Stimulated activated CD8-positive, alpha-beta memory T cell treated with anti-CD3 and anti-CD28 coated beads, Interleukin-15, amount 100 ng/mL, for 1 hour (primary cell): ENCODE measurements around the gene UNC13A.
"Not testable (repeated sequence)": the region's sequence is repeated elsewhere in the genome, so short reads cannot be mapped to it uniquely, and the experiment has no call there.

Experiments
- DNase-seq: peaks from one replicate; pipeline ENCODE4 v3.0.0-alpha.2; 2020; ENCODE audit warnings: low read depth

Gene UNC13A

DNA sequence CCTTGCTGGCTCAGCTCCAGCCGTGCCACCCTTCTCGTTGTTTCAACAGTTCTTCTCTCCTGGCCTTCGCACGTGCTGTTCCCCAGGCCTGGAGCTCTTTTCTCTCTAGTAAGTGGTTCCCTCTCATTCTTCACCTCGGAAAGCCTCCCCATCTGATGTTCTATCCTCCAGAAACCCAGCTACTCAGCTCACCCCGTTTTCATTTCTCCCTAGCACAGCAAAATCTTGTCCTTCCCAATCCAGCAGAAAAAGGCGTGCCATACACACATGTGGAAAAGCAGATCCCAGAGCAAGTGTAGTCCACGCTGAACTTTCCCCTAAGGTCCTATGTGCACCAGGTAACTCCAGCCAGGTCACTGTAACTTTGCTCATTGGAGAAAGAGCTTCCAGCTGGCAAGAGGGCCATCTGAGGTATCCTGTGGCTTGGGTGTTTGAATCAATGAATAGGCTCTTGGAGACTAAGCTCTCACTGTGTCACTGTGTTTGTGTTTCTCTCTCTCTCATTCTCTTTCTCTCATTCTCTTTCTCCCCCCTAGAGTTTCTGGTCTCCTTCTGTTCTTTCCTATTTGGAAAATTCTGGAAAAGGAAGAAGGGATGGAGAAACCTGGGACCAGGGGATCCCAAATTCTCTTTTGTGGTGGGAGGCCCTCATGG lies 83.7 kb downstream of the UNC13A start:
- no peak for DNase-seq

DNA sequence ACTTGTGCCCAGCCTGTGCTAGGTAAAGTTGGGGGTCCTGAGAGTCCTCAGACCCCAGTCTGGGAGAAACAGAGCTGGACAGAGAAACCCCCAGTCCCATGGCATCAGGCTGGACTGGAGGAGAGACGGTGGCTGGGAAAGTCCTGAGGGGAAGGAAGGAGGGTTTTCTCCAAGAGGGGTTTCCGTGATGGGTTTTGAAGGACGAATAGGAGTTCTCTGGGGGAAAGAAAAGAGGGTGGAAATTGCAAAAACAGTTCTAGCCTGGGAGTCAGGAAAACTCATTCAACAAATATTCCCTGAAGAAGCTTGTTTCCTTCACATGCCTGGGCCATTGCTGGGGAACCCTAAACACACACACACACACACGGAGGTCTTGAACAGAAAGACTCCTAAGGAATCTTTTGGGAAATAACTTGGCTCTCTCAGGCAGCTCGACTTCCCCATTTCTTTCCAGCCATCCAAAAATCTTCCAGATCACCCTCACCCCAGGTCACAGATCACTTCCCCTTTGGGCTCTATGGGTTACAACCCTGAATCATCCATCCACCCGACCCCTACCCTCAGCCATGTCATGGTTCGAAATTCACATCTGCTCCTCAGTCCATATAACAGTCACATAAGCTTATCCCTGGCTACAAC lies 85.2 kb downstream of the UNC13A start:
- DNase-seq = no peak

DNA sequence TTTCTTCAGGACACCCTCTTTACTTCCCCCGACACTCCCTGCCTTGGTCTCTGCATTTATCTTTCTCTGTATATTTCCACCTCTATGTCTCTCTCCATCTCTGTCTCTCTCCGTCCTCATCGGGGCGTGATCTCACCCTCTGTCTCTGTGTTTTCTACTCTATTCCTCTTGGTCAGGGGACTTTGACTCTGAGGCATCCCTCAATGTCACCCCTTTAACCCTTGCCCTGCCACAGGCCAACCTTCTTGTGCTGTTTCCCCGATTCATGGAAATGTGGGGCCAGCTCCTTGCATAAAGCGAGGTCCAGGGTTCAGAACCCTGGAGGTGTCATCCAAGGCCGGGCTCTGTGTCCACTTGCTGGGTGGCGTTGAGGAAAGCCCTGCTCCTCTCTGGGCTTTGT lies 85.9 kb downstream of the UNC13A start:
- no peak for DNase-seq

DNA sequence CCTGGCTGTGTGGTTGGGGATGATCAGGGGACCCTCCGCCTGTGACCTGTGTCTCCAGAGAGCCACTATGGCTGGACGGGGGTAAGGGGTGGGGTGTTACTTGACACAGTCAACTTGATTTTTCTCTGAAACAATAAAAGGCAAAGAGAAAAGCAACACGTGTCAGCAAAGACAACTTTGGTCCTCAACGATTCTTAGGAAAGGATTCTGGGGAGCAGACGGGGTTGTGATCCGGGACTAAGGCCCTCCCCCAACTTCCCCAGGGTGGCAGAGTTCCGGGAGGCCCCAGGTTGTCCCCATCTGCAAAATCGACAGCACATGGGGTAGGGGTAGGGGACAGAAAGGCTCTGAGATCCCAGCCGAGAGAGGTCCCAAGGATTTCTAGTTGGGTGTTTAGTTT lies 86.5 kb downstream of the UNC13A start:
- DNase-seq = no peak

DNA sequence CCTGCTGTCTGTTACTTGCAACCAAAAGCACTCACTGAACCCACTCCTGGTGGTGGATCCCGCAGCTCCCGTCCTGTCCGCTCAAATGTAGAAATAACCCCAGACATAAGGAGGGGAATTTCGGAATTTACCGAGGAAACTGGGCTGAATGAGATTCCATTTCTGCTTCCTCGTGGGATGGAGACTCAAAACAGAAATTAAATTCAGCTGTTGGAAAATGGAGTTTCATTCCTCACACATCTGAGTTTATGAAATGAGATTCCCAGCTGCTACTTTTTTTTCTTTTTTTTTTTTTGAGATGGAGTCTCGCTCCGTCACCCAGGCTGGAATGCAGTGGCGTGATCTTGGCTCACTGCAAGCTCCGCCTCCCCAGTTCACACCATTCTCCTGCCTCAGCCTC lies 88.4 kb downstream of the UNC13A start:
- DNase-seq = no peak

DNA sequence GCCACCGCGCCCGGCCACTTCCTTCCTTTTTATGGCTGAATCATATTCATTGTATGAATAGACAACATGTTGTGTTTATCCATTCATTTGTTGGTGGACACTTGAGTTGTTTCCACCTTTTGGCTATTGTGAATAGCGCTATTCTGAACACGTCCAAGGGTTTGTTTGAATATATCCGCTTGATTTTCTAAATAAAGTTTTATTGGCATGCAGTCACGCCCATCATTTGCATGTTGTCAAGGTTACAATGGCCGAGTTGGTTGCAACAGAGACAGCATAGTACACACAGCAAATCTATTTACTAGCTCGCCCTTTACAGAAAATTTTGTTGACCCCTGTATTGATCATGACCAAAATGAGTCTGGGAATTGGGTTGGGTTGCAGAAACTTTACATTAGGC lies 89.2 kb downstream of the UNC13A start:
- DNase-seq = no peak

DNA sequence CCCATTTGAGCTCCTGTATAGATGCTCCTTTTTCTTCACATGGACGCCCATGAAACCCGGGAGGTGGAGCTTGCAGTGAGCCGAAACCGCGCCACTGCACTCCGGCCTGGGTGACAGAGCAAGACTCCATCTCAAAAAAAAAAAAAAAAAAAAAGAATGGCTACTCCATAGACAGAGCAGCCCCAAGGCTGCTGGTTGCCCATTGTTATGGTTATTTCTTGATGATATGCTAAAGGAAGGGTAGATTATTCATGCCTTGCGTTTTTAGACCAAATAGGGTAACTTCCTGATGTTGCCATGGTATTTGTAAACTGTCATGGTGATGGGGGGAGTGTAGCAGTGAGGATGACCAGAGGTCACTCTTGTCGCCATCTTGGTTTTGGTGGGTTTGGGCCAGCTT lies 90.1 kb downstream of the UNC13A start:
- not testable (repeated sequence) for DNase-seq

DNA sequence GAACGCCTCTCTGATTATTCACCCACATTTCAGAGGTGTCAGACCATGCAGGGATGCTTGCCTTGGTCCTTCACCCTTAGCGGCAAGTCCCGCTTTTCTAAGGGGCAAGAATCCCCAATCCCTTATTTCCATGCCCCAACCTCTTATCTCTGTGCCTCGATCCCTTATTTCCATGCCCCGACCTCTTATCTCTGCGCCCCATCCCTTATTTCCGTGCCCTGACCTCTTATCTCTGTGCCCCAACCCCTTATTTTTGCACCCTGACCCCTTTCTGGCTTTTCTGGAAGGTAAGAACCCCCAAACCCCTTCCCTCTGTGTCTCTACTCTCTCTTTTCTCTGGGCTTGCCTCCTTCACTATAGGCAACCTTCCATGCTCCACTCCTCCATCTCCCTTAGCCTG lies 93.9 kb downstream of the UNC13A start:
- DNase-seq = not testable (repeated sequence)

DNA sequence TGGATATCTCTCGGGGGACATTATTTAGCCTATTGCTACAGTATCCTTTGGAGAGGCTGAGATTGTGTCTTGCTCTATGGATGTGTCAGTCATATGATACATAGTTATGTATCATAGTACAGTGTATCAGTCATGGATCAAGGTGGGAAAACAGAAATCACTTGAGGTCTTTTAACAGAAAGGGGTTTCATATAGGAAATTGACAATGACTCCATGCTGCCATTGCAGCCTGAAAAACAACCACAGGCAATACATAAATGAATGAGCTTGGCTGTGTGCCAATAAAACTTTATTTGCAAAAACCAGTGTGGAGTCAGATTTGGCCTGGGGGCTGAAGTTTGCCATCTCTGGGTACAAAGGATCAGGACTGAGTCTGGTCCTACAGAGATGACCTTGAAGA lies 97.3 kb downstream of the UNC13A start:
- no peak for DNase-seq

DNA sequence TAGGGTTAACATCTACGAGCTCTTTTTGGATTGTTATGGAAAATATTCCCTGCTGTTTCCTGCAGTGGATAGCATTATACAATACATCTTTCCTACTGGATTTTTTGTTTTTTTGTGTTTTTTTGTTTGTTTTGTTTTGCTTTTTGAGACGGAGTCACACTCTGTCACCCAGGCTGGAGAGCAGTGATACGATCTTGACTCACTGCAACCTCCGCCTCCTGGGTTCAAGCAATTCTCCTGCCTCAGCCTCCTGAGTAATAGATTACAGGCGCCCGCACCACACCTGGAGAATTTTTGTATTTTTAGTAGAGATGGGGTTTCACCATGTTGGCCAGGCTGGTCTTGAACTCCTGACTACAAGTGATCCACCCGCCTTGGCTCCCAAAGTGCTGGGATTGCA lies 102.8 kb downstream of the UNC13A start:
- not testable (repeated sequence) for DNase-seq

DNA sequence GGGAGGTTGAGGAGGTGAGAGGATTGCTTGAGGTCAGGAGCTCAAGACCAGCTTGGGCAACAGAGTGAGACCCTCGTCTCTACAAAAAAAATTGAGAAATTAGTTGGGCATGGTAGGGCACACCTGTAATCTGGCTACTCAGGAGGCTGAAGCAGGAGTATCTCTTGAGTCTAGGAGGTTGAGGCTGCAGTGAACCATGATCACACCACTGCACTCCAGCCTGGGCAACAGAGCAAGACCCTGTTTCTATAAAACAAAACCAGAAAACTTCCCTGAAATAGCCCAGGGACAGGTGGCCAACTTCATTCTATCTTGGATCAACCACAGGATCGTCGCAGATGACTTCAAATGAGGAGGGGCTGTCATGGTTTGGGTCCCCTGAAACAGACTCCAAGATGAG lies 104.0 kb downstream of the UNC13A start:
- DNase-seq = no peak

DNA sequence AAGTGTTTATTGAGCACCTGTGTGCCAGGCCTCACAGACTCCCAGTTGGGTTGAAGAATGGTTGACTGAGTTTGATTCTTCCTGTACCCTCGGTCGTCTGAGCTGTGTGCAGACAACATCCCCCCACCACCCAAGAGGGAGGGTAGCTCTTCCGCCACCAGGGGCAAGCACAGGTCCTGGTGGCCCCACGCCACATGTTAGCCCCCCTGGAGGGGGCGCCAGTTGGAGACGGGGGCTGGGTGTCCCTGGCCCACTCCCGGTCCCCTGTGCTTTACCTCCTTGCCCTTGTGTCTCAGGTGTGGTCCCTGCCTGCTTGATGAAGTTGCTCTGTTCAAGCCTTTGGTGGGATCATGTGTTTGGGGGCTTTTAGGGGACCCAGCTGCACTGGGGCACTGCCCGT lies 105.5 kb downstream of the UNC13A start:
- no peak for DNase-seq

DNA sequence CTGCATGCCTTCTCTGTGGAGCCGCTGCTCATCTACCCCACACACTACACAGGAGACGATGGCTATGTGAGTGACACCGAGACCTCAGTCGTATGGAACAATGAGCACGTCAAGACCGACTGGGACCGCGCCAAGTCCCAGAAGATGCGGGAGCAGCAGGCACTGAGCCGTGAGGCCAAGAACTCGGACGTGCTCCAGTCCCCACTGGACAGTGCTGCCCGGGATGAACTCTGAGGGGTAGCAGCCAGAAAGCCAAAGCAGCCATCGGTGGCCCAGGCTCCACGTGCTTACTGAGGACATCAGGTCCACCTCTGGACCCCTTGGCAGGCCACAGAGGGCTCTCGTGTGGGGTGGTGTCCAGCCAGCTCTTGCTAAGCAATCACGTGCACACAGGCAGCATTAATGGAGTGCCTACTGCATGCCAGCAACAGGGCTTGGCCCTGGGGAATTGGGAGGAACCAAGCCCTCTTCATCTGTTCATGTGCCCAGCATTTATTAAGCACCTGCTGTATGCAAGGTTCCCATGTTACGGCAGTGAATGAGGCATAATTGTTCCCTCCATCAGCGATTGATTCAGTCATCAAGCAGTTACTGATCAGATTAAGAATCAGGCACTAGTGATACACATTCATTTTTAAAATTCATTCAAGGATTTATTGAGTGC lies 106.8 kb downstream of the UNC13A start:
- DNase-seq = no peak

DNA sequence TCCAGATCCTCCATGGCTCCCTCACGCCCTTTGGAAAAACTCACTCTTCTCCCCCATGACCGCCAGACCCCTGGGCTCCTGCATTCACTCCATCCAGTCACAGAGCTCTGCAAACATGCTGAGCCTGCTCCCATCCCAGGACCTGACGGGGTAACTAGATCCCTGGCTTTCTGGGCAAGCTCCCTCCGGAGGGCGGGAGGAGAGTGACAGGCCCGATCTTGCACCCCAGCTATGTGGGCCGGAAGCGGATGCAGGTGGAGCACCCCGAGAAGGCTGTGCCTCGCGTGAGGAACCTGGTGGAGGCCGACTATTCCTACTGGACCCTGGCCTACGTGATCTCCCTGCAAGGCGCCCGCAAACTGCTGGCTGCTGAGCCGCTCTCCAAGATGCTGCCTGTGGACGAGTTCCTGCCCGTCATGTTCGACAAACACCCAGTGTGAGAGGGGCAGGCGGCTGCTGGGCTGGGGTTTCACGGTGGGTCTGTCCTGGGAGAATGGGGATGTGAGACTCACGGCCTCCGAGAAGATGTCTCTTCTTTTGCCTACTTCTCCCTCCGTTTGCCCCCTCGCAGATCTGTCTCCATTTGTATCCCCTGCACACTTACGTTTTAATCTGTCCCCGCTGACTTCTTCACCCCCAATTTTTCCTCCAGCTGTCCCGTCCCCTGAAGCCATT lies 107.5 kb downstream of the UNC13A start:
- no peak for DNase-seq

DNA sequence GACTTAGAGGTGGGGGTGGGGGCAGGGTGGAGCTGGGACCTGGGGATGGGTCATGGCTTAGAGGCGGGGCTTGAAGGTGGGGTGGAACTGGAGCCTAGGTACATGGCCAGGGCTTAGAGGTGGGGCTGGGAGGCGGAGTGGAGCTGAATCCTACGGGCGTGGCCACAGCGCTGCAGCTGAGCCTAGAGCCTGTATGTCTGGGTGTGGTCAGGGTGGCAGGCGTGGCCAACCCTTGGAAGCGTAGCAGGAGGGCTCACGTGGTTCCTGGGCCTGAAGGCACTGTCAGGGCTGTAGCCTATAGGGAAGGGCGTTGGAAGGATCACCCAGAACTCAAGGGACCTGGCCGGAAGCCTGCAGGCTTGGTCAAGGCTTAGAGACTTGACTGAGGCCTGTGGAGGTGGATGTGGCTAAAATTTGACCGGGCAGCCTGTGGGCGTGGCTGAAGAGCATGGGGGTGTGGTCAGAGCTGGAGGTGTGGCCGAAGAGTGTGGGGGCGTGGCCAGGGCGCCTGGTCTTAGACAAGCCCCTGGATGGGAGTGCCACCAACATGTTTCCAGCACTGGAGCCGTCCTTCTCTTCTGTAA lies 108.4 kb downstream of the UNC13A start:
- no peak for DNase-seq

DNA sequence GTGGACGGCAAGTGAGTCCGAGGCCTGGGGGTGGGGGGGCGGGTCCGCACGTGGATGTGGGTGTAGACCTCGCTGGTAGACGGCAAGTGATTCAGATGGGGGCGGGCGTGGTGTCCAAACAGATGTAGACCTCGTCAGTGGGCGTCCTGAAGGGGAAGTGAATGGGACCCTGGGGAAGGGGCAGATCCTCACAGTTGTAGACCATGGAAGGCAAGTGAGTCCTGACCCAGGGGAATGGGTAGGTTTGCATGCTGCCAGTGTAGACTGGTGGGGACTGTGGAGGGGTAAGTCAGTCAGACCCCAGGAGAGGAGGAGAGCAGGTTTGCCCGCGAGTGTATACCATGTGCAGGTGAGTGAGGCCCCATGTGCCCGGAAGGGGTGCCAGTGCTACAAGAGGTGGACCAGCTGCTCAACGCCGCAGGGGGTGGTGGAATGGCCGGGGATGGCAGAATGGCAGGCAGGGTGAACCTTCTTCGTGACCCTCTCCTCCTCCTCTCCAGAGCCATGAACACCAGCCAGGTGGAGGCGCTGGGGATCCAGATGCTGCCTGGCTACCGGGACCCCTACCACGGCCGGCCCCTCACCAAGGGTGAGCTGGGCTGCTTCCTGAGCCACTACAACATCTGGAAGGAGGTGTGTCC lies 110.6 kb downstream of the UNC13A start:
- no peak for DNase-seq

DNA sequence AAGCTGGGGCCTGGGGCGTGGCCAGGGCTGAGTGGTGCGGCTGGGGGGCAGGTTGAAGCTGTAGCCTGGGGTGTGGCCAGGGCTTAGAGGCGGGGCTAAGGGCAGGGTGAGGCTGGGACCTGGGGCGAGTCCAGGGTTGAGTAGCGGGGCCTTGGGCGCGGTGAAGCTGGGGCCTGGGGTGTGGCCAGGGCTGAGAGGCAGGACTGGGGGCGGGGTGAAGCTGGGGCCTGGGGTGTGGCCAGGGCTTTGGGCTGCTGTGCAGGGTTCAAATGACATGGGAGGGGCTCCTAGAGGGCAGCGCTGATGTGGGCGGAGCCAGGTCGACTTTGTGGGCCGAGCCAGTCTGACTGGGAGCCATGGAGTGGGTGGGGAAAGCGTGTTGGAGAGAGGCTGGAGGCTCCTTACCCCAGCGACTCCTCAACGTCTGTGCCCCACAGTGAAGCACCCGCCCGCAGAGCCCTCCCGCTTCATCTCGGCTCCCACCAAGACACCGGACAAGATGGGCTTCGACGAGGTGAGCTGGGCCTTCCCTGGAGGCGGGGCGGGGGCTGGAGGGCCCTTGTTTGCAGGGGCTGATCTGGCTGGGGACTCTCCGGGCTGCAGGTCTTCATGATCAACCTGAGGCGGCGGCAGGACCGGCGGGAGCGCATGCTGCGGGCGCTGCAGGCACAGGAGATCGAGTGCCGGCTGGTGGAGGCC lies 111.2 kb downstream of the UNC13A start:
- no peak for DNase-seq

DNA sequence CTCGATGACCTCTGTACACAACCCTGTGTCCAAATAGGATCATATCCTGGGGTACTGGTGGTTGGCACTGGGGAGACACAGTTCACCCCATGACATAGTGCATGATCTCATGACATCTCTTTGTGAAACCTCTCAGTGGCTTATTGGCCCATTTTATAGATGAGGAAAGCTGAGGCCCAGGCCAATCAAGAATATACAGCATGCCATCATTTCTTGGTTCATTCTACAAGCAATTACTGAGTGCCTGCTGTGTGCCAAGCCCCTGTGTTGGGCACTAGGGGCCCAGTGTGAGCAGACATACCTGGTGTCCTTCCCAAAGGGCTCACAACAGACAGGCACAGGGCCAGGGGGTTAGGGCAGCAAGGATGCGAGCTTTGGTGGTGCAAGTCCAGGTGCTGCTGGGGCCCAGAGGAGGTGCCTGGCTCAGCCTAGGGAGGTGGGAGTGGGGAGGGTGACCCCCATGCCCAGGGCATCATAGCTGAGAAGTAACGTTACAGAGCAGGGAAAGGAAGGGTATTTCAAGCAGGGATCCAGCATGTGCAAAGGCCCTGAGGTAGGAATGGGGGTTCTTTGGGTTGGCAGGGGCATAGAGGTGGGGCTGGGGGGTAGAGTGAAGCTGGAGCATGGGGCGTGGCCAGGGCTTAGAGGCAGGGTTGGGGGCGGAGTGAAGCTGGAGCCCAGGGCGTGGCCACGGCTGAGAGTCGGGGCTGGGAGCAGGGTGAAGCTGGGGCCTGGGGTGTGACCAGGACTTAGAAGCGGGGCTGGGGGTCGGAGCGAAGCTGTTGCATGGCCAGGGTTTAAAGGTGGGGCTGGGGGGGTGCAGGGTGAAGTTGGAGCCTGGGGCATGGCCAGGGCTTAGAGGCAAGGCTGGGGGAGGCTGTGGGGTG lies 112.0 kb downstream of the UNC13A start:
- DNase-seq = no peak

DNA sequence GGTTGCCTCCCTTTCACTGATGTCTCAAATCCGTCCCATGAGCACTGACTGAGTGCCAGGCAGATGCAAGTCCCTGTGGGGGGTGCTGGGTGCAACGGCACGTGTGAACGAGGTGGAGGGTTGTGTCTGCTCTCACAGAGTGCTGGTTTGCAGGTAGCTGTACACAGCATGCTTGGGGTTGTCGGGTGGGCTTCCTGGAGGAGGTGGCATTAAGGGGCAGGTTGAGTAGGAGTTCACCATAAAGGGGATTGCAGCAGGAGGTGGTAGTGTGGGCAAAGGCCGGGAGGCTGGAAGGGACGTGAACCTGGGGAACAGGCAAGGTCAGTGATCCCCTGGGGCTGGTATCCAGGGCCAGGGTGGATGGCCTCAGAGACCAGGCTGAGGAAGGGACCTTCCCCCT lies 115.5 kb downstream of the UNC13A start:
- DNase-seq = no peak

DNA sequence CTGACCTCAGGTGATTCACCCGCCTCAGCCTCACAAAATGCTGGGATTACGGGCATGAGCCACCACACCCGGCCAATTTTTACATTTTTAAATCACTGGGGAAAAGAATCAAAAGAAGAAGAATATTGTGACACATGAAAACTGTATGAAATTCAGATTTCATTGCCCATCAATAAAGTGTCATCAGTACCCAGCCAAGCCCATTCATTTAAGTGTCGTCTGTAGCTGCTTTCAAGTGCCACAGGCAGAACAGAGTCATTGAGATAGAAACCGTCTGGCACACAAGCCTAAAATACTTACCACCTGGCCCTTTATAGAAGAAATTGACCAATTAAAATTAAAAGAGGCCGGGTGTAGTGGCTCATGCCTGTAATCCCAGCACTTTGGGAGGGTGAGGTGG lies 117.4 kb downstream of the UNC13A start:
- no peak for DNase-seq

DNA sequence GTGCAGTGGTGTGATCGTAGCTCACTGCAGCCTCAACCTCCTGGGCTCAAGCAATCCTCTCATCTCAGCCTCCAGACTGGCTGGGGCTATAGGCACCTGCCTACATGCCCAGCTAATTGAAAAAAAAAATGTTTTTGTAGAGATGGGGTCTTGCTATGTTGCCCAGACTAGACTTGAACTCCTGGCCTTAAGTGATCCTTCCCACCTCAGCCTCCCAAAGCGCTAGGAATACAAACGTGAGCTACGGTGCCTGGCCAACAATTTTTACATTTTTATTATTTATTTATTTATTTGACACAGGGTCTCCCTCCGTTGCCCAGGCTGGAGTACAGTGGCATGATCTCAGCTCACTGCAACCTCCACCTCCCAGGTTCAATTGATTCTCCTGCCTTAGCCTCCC lies 117.9 kb downstream of the UNC13A start:
- not testable (repeated sequence) for DNase-seq
